ENCODE results near the gene AEN. TPM values are rescaled to one million over a fixed set of nuclear protein-coding genes. Genes with fewer than 3 reads are reported as not detected.

AEN gene
- total and polyA plus RNA-seq, 10 donors = 12.9 to 40.3 (median 23.5) TPM

DNA sequence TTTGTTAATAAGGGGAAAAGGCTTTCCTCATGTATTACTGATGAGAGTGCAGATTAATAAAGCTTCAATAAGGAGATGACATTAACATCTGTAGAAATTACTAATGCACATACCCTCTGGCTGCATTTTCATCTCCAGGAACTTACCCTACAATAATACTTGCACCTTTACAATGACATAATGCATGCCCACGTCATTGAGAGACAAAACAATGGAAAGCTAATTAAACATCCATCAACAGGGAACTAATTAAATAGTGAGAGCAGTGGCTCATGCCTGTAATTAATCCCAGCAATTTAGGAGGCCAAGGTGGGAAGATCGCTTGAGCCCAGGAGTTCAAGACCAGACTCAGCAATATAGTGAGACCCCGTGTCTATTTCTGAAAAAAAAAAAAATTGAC is 41.8 kb upstream of the AEN start:
- Histone ChIP-seq H3K4me1 (no peaks in the 10 kb centered on the region), H3K27ac (no peak overlapping the region), H3K27me3 (replicated peaks in 1 of 7) (no peaks in the 10 kb centered on the region), H3K4me3 (no peak overlapping the region), H3K9me3 (peaks cover 0 to 6% (median 0%) of the 10 kb centered on the region in 8 donors), H3K36me3 (no peaks in the 10 kb centered on the region)
- TF ChIP-seq POLR2A (IDR thresholded peaks at IDR 0.05) (no peak), POLR2AphosphoS5 (IDR thresholded peaks at IDR 0.05) (no peak)
- TF ChIP-seq, protein P1, sequence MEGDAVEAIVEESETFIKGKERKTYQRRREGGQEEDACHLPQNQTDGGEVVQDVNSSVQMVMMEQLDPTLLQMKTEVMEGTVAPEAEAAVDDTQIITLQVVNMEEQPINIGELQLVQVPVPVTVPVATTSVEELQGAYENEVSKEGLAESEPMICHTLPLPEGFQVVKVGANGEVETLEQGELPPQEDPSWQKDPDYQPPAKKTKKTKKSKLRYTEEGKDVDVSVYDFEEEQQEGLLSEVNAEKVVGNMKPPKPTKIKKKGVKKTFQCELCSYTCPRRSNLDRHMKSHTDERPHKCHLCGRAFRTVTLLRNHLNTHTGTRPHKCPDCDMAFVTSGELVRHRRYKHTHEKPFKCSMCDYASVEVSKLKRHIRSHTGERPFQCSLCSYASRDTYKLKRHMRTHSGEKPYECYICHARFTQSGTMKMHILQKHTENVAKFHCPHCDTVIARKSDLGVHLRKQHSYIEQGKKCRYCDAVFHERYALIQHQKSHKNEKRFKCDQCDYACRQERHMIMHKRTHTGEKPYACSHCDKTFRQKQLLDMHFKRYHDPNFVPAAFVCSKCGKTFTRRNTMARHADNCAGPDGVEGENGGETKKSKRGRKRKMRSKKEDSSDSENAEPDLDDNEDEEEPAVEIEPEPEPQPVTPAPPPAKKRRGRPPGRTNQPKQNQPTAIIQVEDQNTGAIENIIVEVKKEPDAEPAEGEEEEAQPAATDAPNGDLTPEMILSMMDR (IDR thresholded peaks at IDR 0.05 in 8 of 11, conservative IDR thresholded peaks at IDR 0.05 in 3 of 11) = no peak
- intact Hi-C loops (cut with DNase I; ENCODE audit: low total_unique reads) = no loop called here
- no peak for DNase-seq
- 79 to 93% (median 87%) methylated on average over 3 of the region's 3 CpGs for WGBS, 5 donors

- TF ChIP-seq POLR2AphosphoS5 (IDR thresholded peaks at IDR 0.05) (no peak), POLR2A (IDR thresholded peaks at IDR 0.05) (no peak)
- TF ChIP-seq, protein P1 (IDR thresholded peaks at IDR 0.05 in 8 of 11, conservative IDR thresholded peaks at IDR 0.05 in 3 of 11) = no peak
- Histone ChIP-seq H3K27ac (no peak overlapping the region), H3K27me3 (replicated peaks in 1 of 7) (no peaks in the 10 kb centered on the region), H3K9me3 (peaks cover 0 to 6% (median 0%) of the 10 kb centered on the region in 8 donors), H3K4me1 (no peaks in the 10 kb centered on the region), H3K36me3 (no peaks in the 10 kb centered on the region), H3K4me3 (no peak overlapping the region)
- 69 to 81% (median 71%) methylated on average over 4 of the region's 4 CpGs for WGBS, 5 donors
- intact Hi-C loops (cut with DNase I; ENCODE audit: low total_unique reads) = no loop called here
- DNase-seq = no peak
These were observed 40.6 kb upstream of the AEN start for GRCh38 chr15:88580532-88580931.

DNA sequence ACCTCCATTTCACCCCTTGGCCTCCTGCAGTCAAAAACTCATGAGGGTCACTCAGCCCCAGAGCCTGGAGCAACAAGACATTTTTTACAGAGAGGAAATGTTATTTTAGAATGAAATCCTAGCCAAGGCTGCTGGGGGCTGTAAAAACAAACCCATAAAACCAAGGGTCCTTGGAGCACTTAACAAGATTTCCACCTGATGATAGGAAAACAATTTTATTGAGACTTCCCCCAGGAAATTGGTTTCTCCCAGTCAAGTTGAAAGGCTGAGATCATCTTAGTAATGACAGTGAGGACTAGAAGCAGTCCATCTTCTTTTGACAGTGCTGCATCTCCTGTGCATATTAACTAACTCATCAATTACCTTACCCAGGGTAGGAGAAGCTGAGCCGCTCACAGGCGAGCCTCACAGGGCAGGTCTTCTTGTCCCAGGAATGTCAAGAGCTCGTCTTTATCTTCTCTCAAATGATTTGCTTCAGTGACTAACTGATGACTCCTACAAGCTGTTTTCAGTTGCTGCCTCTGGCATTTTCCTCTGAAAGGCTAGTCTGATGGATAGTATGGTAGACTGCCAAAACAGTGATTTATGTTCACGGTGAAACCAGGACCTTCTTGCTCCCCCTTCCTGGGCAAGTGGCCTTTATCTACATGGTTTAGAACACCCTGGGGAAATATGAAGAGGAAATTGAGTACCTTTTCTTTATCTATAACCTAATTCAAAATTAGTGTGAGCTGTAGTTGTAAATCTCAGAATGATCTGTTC is 34.6 kb upstream of the AEN start:
- Histone ChIP-seq H3K27me3 (replicated peaks in 1 of 7) (no peaks in the 10 kb centered on the region), H3K4me3 (no peak overlapping the region), H3K4me1 (no peaks in the 10 kb centered on the region), H3K9me3 (peaks cover 0 to 6% (median 0%) of the 10 kb centered on the region in 8 donors), H3K36me3 (no peaks in the 10 kb centered on the region), H3K27ac (no peak overlapping the region)
- no peak for TF ChIP-seq POLR2A (IDR thresholded peaks at IDR 0.05)
- no peak for TF ChIP-seq POLR2AphosphoS5 (IDR thresholded peaks at IDR 0.05)
- TF ChIP-seq, protein P1 (IDR thresholded peaks at IDR 0.05 in 8 of 11, conservative IDR thresholded peaks at IDR 0.05 in 3 of 11) = no peak
- 62 to 80% (median 72%) methylated on average over 4 of the region's 4 CpGs for WGBS, 5 donors
- no peak for DNase-seq
- intact Hi-C loops (cut with DNase I; ENCODE audit: low total_unique reads) = no loop called here

- no peaks in the 10 kb centered on the region for H3K36me3 ChIP-seq
- H3K9me3 ChIP-seq = no peaks in the 10 kb centered on the region
- intact Hi-C loops (cut with DNase I; ENCODE audit: low total_unique reads) = no loop called here
- TF ChIP-seq, protein P1 (IDR thresholded peaks at IDR 0.05 in 8 of 11, conservative IDR thresholded peaks at IDR 0.05 in 3 of 11) = no peak
- TF ChIP-seq POLR2AphosphoS5 (IDR thresholded peaks at IDR 0.05) (no peak), POLR2A (IDR thresholded peaks at IDR 0.05) (no peak)
- no peak overlapping the region for H3K27ac ChIP-seq
- H3K27me3 ChIP-seq (replicated peaks in 1 of 7) = no peaks in the 10 kb centered on the region
- H3K4me1 ChIP-seq = no peaks in the 10 kb centered on the region
- no peak overlapping the region for H3K4me3 ChIP-seq
- WGBS, 5 donors = 77 to 91% (median 85%) methylated on average over 6 of the region's 6 CpGs
- DNase-seq = no peak
These were observed 30.4 kb upstream of the AEN start for GRCh38 chr15:88590759-88591158.

All from spleen (tissue), 11 donors.